ENCODE results near the gene LSM4. TPM values are rescaled to one million over a fixed set of nuclear protein-coding genes. Genes with fewer than 3 reads are reported as not detected.

Gene LSM4
- polyA plus RNA-seq, 1 experiment = 69.3 TPM

DNA sequence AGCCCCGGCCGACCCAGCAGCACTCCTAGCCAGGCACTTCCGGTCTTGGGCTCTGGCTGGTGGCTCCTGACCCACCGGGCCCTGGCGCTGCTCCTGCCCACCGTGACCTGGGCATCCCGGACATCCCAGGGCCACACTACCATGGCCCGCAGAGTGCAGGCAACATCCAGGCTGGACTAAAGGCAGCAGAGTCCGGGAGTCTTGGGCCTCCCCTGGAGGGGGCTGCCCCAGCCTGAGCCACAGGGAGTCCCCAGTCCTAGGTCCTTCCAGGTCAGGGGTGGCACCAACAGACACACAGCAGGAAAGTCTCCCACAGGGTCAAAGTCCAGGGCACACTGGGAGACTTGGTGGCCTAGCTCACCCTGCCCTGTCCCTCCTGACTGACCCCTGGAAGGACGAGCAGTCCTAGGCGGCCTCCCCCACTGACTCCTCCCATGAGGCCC lies 10.8 kb downstream of the LSM4 start:
- Histone ChIP-seq H3K4me3 (ENCODE audit: low read depth, low read length) (no peak overlapping the region), H3K27me3 (ENCODE audit: control insufficient read depth, insufficient read depth, low read length) (no peaks in the 10 kb centered on the region), H3K27ac (ENCODE audit: low read depth, low read length) (no peak overlapping the region), H3K9me3 (ENCODE audit: control insufficient read depth, insufficient read depth, low read length) (no peaks in the 10 kb centered on the region; the same call in 1 of the 2 replicates)
- no peak for DNase-seq (ENCODE audit: low read depth, low spot score)
- ChIA-PET POLR2A (no interaction called here), CTCF (interaction anchor here (1.2 to 2.3 kb wide), 2 partner anchors 16 to 33 kb away, joined by 4 to 7 read pairs; no protein-coding TSS in a partner anchor)
- TF ChIP-seq, protein P1, sequence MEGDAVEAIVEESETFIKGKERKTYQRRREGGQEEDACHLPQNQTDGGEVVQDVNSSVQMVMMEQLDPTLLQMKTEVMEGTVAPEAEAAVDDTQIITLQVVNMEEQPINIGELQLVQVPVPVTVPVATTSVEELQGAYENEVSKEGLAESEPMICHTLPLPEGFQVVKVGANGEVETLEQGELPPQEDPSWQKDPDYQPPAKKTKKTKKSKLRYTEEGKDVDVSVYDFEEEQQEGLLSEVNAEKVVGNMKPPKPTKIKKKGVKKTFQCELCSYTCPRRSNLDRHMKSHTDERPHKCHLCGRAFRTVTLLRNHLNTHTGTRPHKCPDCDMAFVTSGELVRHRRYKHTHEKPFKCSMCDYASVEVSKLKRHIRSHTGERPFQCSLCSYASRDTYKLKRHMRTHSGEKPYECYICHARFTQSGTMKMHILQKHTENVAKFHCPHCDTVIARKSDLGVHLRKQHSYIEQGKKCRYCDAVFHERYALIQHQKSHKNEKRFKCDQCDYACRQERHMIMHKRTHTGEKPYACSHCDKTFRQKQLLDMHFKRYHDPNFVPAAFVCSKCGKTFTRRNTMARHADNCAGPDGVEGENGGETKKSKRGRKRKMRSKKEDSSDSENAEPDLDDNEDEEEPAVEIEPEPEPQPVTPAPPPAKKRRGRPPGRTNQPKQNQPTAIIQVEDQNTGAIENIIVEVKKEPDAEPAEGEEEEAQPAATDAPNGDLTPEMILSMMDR (IDR thresholded peaks at IDR 0.05; ENCODE audit: low read depth, low read length) = no peak

GRCh38 chr19:18311502-18312091 lies 11.3 kb downstream of the LSM4 start:
- Histone ChIP-seq H3K27me3 (ENCODE audit: control insufficient read depth, insufficient read depth, low read length) (no peaks in the 10 kb centered on the region), H3K27ac (ENCODE audit: low read depth, low read length) (no peak overlapping the region), H3K9me3 (ENCODE audit: control insufficient read depth, insufficient read depth, low read length) (no peaks in the 10 kb centered on the region; the same call in 1 of the 2 replicates), H3K4me3 (ENCODE audit: low read depth, low read length) (no peak overlapping the region)
- CTCF ChIA-PET = interaction anchor here (1.2 kb wide), 1 partner anchor 32 kb away, joined by 4 read pairs; no protein-coding TSS in a partner anchor
- TF ChIP-seq, protein P1 (IDR thresholded peaks at IDR 0.05; ENCODE audit: low read depth, low read length) = no peak
- POLR2A ChIA-PET = interaction anchor here (0.5 to 0.8 kb wide), 3 partner anchors 9 to 872 kb away, joined by 3 to 4 read pairs (median 3); no protein-coding TSS in a partner anchor
- DNase-seq (ENCODE audit: low read depth, low spot score) = no peak

DNA sequence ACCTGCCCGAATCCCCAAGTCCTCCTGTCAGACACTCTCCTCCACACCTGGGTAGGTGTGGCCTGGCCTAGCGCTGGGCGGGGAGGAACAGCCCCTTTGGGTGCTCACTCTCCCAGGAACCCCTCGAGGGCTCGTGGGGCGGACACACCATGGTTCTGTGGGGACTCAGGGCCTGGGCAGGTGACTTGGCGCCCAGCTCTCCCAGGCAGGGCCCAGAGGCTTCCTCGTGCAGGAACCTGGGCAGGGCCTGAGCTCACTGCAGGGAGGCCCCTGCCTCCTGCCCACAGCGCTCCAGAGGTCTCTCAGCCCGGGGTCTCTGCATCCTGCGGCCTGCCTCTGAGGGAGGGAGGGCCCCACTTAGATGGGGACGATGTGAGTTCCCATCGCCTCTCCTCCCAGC lies 11.9 kb downstream of the LSM4 start:
- TF ChIP-seq, protein P1 (IDR thresholded peaks at IDR 0.05; ENCODE audit: low read depth, low read length) = no peak
- ChIA-PET CTCF (no interaction called here), POLR2A (interaction anchor here (0.6 to 0.8 kb wide), 2 partner anchors 10 to 873 kb away, joined by 3 read pairs; no protein-coding TSS in a partner anchor)
- H3K4me3 ChIP-seq (ENCODE audit: low read depth, low read length) = no peak overlapping the region
- no peak for DNase-seq (ENCODE audit: low read depth, low spot score)
- H3K9me3 ChIP-seq (ENCODE audit: control insufficient read depth, insufficient read depth, low read length) = no peaks in the 10 kb centered on the region; the same call in 1 of the 2 replicates
- no peaks in the 10 kb centered on the region for H3K27me3 ChIP-seq (ENCODE audit: control insufficient read depth, insufficient read depth, low read length)
- no peak overlapping the region for H3K27ac ChIP-seq (ENCODE audit: low read depth, low read length)

GRCh38 chr19:18310118-18310909 lies 12.6 kb downstream of the LSM4 start:
- no peak for DNase-seq (ENCODE audit: low read depth, low spot score)
- Histone ChIP-seq H3K4me3 (ENCODE audit: low read depth, low read length) (no peak overlapping the region), H3K27ac (ENCODE audit: low read depth, low read length) (no peak overlapping the region), H3K9me3 (ENCODE audit: control insufficient read depth, insufficient read depth, low read length) (no peaks in the 10 kb centered on the region; the same call in 1 of the 2 replicates), H3K27me3 (ENCODE audit: control insufficient read depth, insufficient read depth, low read length) (no peaks in the 10 kb centered on the region)
- CTCF ChIA-PET = no interaction called here
- TF ChIP-seq, protein P1 (IDR thresholded peaks at IDR 0.05; ENCODE audit: low read depth, low read length) = no peak
- POLR2A ChIA-PET = interaction anchor here (0.8 kb wide), 1 partner anchor 10 kb away, joined by 3 read pairs; no protein-coding TSS in a partner anchor

Measured in AG04450 (cell line).